GM23338 (cell line): ENCODE data around the gene L3MBTL4. TPM values are rescaled to one million over a fixed set of nuclear protein-coding genes. Genes with fewer than 3 reads are reported as not detected.

Source experiments
- ATAC-seq: fragments of 200-7000 bp; cut with Tn5 transposase; 3 replicates; pipeline ENCODE4 v1.9.1; 2020
- DNase-seq: peaks from one replicate; pipeline ENCODE4 v3.0.0-alpha.2; 2015; ENCODE audit warnings: low spot score
- H2AFZ ChIP-seq: fragments of 200-600 bp; sonication (generic); 2 replicates; pipeline ENCODE4 v1.8.0; 2016; ENCODE audit warnings: antibody characterized with exemption, mild to moderate bottlenecking, moderate library complexity
- H3F3A ChIP-seq: fragments of 200-600 bp; sonication (generic); replicated peaks from 2 replicates; pipeline ENCODE4 v1.8.0; 2017; ENCODE audit warnings: antibody characterized with exemption, mixed run types, low read depth
- H3K27ac ChIP-seq: fragments of 200-600 bp; sonication (generic); 2 replicates; pipeline ENCODE4 v1.6.1; 2016; ENCODE audit warnings: low read depth
- H3K27me3 ChIP-seq: fragments of 200-600 bp; sonication (generic); 2 replicates; pipeline ENCODE4 v1.8.0; 2016; ENCODE audit warnings: mild to moderate bottlenecking, mixed run types, moderate library complexity; ENCODE audit not compliant: insufficient read depth
- H3K36me3 ChIP-seq: fragments of 200-600 bp; sonication (generic); 2 replicates; pipeline ENCODE4 v1.8.0; 2016; ENCODE audit warnings: mild to moderate bottlenecking; ENCODE audit not compliant: insufficient read depth
- H3K4me1 ChIP-seq: fragments of 200-600 bp; sonication (generic); 2 replicates; pipeline ENCODE4 v1.8.0; 2016; ENCODE audit warnings: mild to moderate bottlenecking, moderate library complexity; ENCODE audit not compliant: insufficient read depth
- H3K4me2 ChIP-seq: fragments of 200-600 bp; sonication (generic); 2 replicates; pipeline ENCODE4 v1.7.1; 2017; ENCODE audit warnings: mixed run types
- H3K4me3 ChIP-seq: fragments of 200-600 bp; sonication (generic); 2 replicates; pipeline ENCODE4 v1.6.1; 2016; ENCODE audit warnings: mixed run types
- H3K79me2 ChIP-seq: fragments of 200-600 bp; sonication (generic); replicated peaks from 2 replicates; pipeline ENCODE4 v1.8.0; 2017; ENCODE audit warnings: mild to moderate bottlenecking; ENCODE audit not compliant: insufficient read depth
- H3K9me2 ChIP-seq: fragments of 200-600 bp; sonication (generic); 2 replicates; pipeline ENCODE4 v1.8.0; 2017; ENCODE audit not compliant: insufficient read depth
- H4K20me1 ChIP-seq: fragments of 200-600 bp; sonication (generic); replicated peaks from 2 replicates; pipeline ENCODE4 v1.8.0; 2017; ENCODE audit warnings: mild to moderate bottlenecking; ENCODE audit not compliant: insufficient read depth
- H3K27ac Mint-ChIP-seq: 2 replicates; pipeline ENCODE4 v1.8.0; 2020; ENCODE audit warnings: inconsistent platforms, mild to moderate bottlenecking, moderate library complexity, mixed read lengths
- H3K27me3 Mint-ChIP-seq: 3 replicates; pipeline ENCODE4 v1.8.0; 2022; ENCODE audit warnings: low read depth, mild to moderate bottlenecking, moderate library complexity, mixed read lengths, inconsistent platforms; ENCODE audit not compliant: insufficient read depth, poor library complexity
- H3K36me3 Mint-ChIP-seq: 3 replicates; pipeline ENCODE4 v1.8.0; 2021; ENCODE audit warnings: low read depth, mild to moderate bottlenecking, inconsistent platforms, moderate library complexity, mixed read lengths
- H3K4me1 Mint-ChIP-seq: 3 replicates; pipeline ENCODE4 v1.8.0; 2020; ENCODE audit warnings: mild to moderate bottlenecking, inconsistent platforms, mixed read lengths
- H3K4me3 Mint-ChIP-seq: 3 replicates; pipeline ENCODE4 v1.8.0; 2021; ENCODE audit warnings: moderate library complexity, mild to moderate bottlenecking, inconsistent platforms, mixed read lengths
- H3K9me3 Mint-ChIP-seq: 3 replicates; pipeline ENCODE4 v1.8.0; 2020; ENCODE audit warnings: moderate library complexity, mild to moderate bottlenecking, inconsistent platforms, mixed read lengths
- CREB1 ChIP-seq: fragments of 250-450 bp; sonication (Bioruptor Pico); IDR thresholded peaks from 2 replicates; pipeline ENCODE4 v1.5.0; 2020; ENCODE audit warnings: low read depth, mild to moderate bottlenecking, moderate library complexity
- ETS1 ChIP-seq: IDR thresholded peaks from 2 replicates; pipeline ENCODE4 v1.6.1; 2016; ENCODE audit warnings: antibody characterized with exemption
- EZH2 ChIP-seq: fragments of 200-600 bp; sonication (generic); IDR thresholded peaks from one replicate; pipeline ENCODE4 v1.8.0; 2017; ENCODE audit warnings: antibody characterized with exemption, mild to moderate bottlenecking, low read depth; ENCODE audit not compliant: unreplicated experiment
- JUNB ChIP-seq: IDR thresholded peaks from one replicate; pipeline ENCODE4 v1.6.1; 2016; ENCODE audit warnings: antibody characterized with exemption; ENCODE audit not compliant: unreplicated experiment
- ZNF114 ChIP-seq: fragments of 250-450 bp; sonication (Bioruptor Pico); IDR thresholded peaks from 2 replicates; pipeline ENCODE4 v1.5.0; 2020; ENCODE audit warnings: mild to moderate bottlenecking, moderate library complexity
- ZNF331 ChIP-seq: fragments of 250-450 bp; sonication (Bioruptor Pico); IDR thresholded peaks from 2 replicates; pipeline ENCODE4 v1.5.0; 2020; ENCODE audit warnings: low read depth, mild to moderate bottlenecking, moderate library complexity
- polyA plus RNA-seq: library from polyadenylated mRNA; unstranded; fragments of >200 nt; fragmentation: Nextera tagmentation; extraction: Ambion mirVana; gene quantifications from 2 replicates; pipeline ENCODE4 v1.2.1, GENCODE V29; 2016
- total RNA-seq: library from RNA; depleted of rRNA; stranded (reverse); fragments of >200 nt; shearing (Covaris generic); gene quantifications from 2 replicates; pipeline ENCODE4 v1.2.3, GENCODE V29; 2014
- TF ChIP-seq, protein P1 (sequence below): fragments of 250-450 bp; sonication (Bioruptor Pico); IDR thresholded peaks from 2 replicates; pipeline ENCODE4 v1.5.0; 2020; ENCODE audit warnings: mild to moderate bottlenecking, moderate library complexity

The L3MBTL4 gene
- total and polyA plus RNA-seq, 2 experiments from 2014 or later = 0.48 to 2.8 TPM

- TF ChIP-seq, protein P1, sequence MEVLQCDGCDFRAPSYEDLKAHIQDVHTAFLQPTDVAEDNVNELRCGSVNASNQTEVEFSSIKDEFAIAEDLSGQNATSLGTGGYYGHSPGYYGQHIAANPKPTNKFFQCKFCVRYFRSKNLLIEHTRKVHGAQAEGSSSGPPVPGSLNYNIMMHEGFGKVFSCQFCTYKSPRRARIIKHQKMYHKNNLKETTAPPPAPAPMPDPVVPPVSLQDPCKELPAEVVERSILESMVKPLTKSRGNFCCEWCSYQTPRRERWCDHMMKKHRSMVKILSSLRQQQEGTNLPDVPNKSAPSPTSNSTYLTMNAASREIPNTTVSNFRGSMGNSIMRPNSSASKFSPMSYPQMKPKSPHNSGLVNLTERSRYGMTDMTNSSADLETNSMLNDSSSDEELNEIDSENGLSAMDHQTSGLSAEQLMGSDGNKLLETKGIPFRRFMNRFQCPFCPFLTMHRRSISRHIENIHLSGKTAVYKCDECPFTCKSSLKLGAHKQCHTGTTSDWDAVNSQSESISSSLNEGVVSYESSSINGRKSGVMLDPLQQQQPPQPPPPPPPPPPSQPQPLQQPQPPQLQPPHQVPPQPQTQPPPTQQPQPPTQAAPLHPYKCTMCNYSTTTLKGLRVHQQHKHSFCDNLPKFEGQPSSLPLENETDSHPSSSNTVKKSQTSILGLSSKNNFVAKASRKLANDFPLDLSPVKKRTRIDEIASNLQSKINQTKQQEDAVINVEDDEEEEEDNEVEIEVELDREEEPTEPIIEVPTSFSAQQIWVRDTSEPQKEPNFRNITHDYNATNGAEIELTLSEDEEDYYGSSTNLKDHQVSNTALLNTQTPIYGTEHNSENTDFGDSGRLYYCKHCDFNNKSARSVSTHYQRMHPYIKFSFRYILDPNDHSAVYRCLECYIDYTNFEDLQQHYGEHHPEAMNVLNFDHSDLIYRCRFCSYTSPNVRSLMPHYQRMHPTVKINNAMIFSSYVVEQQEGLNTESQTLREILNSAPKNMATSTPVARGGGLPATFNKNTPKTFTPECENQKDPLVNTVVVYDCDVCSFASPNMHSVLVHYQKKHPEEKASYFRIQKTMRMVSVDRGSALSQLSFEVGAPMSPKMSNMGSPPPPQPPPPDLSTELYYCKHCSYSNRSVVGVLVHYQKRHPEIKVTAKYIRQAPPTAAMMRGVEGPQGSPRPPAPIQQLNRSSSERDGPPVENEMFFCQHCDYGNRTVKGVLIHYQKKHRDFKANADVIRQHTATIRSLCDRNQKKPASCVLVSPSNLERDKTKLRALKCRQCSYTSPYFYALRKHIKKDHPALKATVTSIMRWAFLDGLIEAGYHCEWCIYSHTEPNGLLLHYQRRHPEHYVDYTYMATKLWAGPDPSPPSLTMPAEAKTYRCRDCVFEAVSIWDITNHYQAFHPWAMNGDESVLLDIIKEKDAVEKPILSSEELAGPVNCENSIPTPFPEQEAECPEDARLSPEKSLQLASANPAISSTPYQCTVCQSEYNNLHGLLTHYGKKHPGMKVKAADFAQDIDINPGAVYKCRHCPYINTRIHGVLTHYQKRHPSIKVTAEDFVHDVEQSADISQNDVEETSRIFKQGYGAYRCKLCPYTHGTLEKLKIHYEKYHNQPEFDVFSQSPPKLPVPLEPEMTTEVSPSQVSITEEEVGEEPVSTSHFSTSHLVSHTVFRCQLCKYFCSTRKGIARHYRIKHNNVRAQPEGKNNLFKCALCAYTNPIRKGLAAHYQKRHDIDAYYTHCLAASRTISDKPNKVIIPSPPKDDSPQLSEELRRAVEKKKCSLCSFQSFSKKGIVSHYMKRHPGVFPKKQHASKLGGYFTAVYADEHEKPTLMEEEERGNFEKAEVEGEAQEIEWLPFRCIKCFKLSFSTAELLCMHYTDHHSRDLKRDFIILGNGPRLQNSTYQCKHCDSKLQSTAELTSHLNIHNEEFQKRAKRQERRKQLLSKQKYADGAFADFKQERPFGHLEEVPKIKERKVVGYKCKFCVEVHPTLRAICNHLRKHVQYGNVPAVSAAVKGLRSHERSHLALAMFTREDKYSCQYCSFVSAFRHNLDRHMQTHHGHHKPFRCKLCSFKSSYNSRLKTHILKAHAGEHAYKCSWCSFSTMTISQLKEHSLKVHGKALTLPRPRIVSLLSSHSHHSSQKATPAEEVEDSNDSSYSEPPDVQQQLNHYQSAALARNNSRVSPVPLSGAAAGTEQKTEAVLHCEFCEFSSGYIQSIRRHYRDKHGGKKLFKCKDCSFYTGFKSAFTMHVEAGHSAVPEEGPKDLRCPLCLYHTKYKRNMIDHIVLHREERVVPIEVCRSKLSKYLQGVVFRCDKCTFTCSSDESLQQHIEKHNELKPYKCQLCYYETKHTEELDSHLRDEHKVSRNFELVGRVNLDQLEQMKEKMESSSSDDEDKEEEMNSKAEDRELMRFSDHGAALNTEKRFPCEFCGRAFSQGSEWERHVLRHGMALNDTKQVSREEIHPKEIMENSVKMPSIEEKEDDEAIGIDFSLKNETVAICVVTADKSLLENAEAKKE (CRISPR knock-in tag) = no peak
These were observed 500.7 kb downstream of the L3MBTL4 start (continued) for GRCh38 chr18:5914016-5914415.

DNA sequence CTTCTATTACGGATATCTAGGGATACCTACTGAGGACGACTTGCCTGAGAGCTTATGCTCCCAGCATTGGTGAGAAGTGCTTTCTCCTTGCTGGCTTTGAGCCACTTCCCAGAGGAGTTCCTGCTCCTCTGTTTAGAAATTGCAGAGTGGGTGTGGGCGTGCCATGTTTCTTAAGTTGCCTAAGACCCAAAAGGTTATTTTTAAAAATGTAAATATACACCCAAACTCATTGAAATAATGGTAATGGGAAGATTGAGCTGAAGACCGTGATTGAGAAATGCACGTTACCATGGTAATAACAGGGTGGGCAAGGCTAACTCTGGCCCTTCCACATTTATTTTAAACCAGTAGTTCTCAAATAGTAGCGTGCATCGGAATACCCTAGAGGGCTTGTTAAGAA lies 502.1 kb downstream of the L3MBTL4 start:
- H3K9me3 Mint-ChIP-seq = no peaks in the 10 kb centered on the region
- Histone ChIP-seq H3K36me3 (no peaks in the 10 kb centered on the region), H3K79me2 (no peaks in the 10 kb centered on the region), H3K4me2 (0 out of 2 replicates have a peak overlapping the region, but pooled peaks have one; percentile 36), H2AFZ (0 out of 2 replicates have a peak overlapping the region, but pooled peaks have one; percentile 6), H3K4me3 (no peak overlapping the region), H3K27me3 (no peaks in the 10 kb centered on the region), H4K20me1 (no peaks in the 10 kb centered on the region), H3K4me1 (peaks cover 20% of the 10 kb centered on the region; the same call in 1 of the 2 replicates), H3K27ac (no peak overlapping the region), H3F3A (no peaks in the 10 kb centered on the region), H3K9me2 (no peaks in the 10 kb centered on the region)
- DNase-seq (no peak), ATAC-seq (no peak)
- H3K36me3 Mint-ChIP-seq = peaks cover 8% of the 10 kb centered on the region; the same call in 2 of the 3 replicates
- no peak overlapping the region for H3K4me3 Mint-ChIP-seq
- no peak overlapping the region for H3K27ac Mint-ChIP-seq
- H3K4me1 Mint-ChIP-seq = peaks cover 39% of the 10 kb centered on the region
- H3K27me3 Mint-ChIP-seq = no peaks in the 10 kb centered on the region
- no peak for TF ChIP-seq ZNF331 (CRISPR knock-in tag)
- no peak for TF ChIP-seq ETS1
- TF ChIP-seq, protein P1 (CRISPR knock-in tag) = no peak
- TF ChIP-seq CREB1 (CRISPR knock-in tag) = no peak
- TF ChIP-seq EZH2 = no peak
- no peak for TF ChIP-seq JUNB
- TF ChIP-seq ZNF114 (CRISPR knock-in tag) = no peak
